NCI-H460 (cell line): ENCODE measurements around the gene ELOVL6. TPM values are rescaled to one million over a fixed set of nuclear protein-coding genes. Genes with fewer than 3 reads are reported as not detected.
"Not testable (repeated sequence)": the region's sequence is repeated elsewhere in the genome, so short reads cannot be mapped to it uniquely, and the experiment has no call there.

Experiments
- DNase-seq: peaks from one replicate; pipeline ENCODE4 v3.0.0-alpha.2; 2016; ENCODE audit warnings: low read depth; ENCODE audit errors: extremely low read depth
- total RNA-seq: library from RNA; depleted of rRNA; stranded (reverse); fragments of >200 nt; shearing (Covaris generic); gene quantifications from 2 replicates; pipeline ENCODE4 v1.2.3, GENCODE V29; 2014

Gene ELOVL6
- total RNA-seq, 1 experiment from 2014 or later = 11.9 TPM

GRCh38 chr4:110085131-110085530 is 113.3 kb downstream of the ELOVL6 start:
- DNase-seq = no peak

- DNase-seq = no peak
Observed at GRCh38 chr4:110084154-110084553, 114.3 kb downstream of the ELOVL6 start.

GRCh38 chr4:110078148-110078547 is 120.3 kb downstream of the ELOVL6 start:
- DNase-seq = not testable (repeated sequence)

- not testable (repeated sequence) for DNase-seq
Observed at GRCh38 chr4:110076828-110077227, 121.6 kb downstream of the ELOVL6 start.

- DNase-seq = no peak
Observed at GRCh38 chr4:110075891-110076290, 122.5 kb downstream of the ELOVL6 start.

- no peak for DNase-seq
Observed at GRCh38 chr4:110075083-110075738, 123.2 kb downstream of the ELOVL6 start.

GRCh38 chr4:110074570-110074969 is 123.8 kb downstream of the ELOVL6 start:
- no peak for DNase-seq

GRCh38 chr4:110073053-110073845 is 125.2 kb downstream of the ELOVL6 start:
- no peak for DNase-seq

- no peak for DNase-seq
Observed at GRCh38 chr4:110071466-110071865, 126.9 kb downstream of the ELOVL6 start.

- DNase-seq = no peak
Observed at GRCh38 chr4:110068248-110068647, 130.2 kb downstream of the ELOVL6 start.

GRCh38 chr4:110064934-110065333 is 133.5 kb downstream of the ELOVL6 start:
- DNase-seq = no peak

- no peak for DNase-seq
Observed at GRCh38 chr4:110064295-110064694, 134.1 kb downstream of the ELOVL6 start.

GRCh38 chr4:110062166-110062565 is 136.2 kb downstream of the ELOVL6 start:
- DNase-seq = no peak

GRCh38 chr4:110061076-110061475 is 137.3 kb downstream of the ELOVL6 start:
- no peak for DNase-seq

- DNase-seq = no peak
Observed at GRCh38 chr4:110059556-110060191, 138.7 kb downstream of the ELOVL6 start.

- DNase-seq = no peak
Observed at GRCh38 chr4:110058677-110059076, 139.7 kb downstream of the ELOVL6 start.

- no peak for DNase-seq
Observed at GRCh38 chr4:110055158-110055768, 143.2 kb downstream of the ELOVL6 start.

- DNase-seq = peak; percentile 36
Observed at GRCh38 chr4:110049951-110050925, 148.2 kb downstream of the ELOVL6 start.

- no peak for DNase-seq
Observed at GRCh38 chr4:110046588-110047049, 151.8 kb downstream of the ELOVL6 start.
